ENCODE measurements around the gene SPEM3. TPM values are rescaled to one million over a fixed set of nuclear protein-coding genes. Genes with fewer than 3 reads are reported as not detected.

The SPEM3 gene
- total and polyA plus RNA-seq, 2 of the 13 experiments (the other 11 are each of a cell fraction or from before 2014, with no cell fraction given) = not detected

GRCh38 chr17:7442142-7442541 lies 13.5 kb downstream of the SPEM3 start:
- no peaks in the 10 kb centered on the region for H3K79me2 ChIP-seq (ENCODE audit: insufficient read depth, low read length)
- in situ Hi-C loops (cut with HindIII; ENCODE audit: extremely low pct_ligation_motif_present, low pct_unique_long_range_greater_than_20kb) (no loop called here), intact Hi-C loops (cut with micrococcal nuclease; ENCODE audit: unreplicated experiment) (no loop called here)
- FAIRE-seq (no peak), ATAC-seq (no peak), DNase-seq (ENCODE audit: low spot score) (no peak)
- H3K9ac ChIP-seq (ENCODE audit: insufficient read depth, low read depth, low read length) = no peak overlapping the region
- H3K4me1 ChIP-seq (ENCODE audit: insufficient read depth, low read length) = peaks cover 57% of the 10 kb centered on the region
- no peaks in the 10 kb centered on the region for H4K20me1 ChIP-seq (ENCODE audit: insufficient read depth, low read length)
- 48% methylated on average over 2 of the region's 2 CpGs for WGBS (ENCODE audit: low lambda C conversion rate)
- no peak overlapping the region for H2AFZ ChIP-seq (ENCODE audit: low read length)
- TF ChIP-seq PAF1 (CRISPR knock-in tag; IDR thresholded peaks at IDR 0.05) (no peak), ZNF772 (CRISPR knock-in tag; IDR thresholded peaks at IDR 0.05) (no peak), DMAP1 (CRISPR knock-in tag; IDR thresholded peaks at IDR 0.05) (no peak), ZFP36 (IDR thresholded peaks at IDR 0.05; ENCODE audit: borderline replicate concordance, low read depth, low read length, partially characterized antibody) (no peak), ZFP90 (CRISPR knock-in tag; IDR thresholded peaks at IDR 0.05; ENCODE audit: borderline replicate concordance) (no peak), TMF1 (CRISPR knock-in tag; IDR thresholded peaks at IDR 0.05; ENCODE audit: low read depth) (no peak), HNRNPL (IDR thresholded peaks at IDR 0.05; ENCODE audit: low read depth, low read length) (no peak), JUN (CRISPR knock-in tag; IDR thresholded peaks at IDR 0.05) (no peak)
- H3K27ac ChIP-seq (ENCODE audit: extremely low read length, insufficient read depth, low read length) = no peak overlapping the region
- H3K4me2 ChIP-seq (ENCODE audit: low read depth, low read length) = no peak overlapping the region
- ChIA-PET CTCF (ENCODE audit: low intra/inter-chr PET ratio, low total read pairs) (no interaction called here), POLR2A (interaction anchor here (1.3 kb wide), 1 partner anchor 33 kb away, joined by 11 read pairs; no protein-coding TSS in a partner anchor)
- BruUV-seq (replicated peaks) = no TSS peak
- no peaks in the 10 kb centered on the region for H3K9me3 ChIP-seq (ENCODE audit: low read length)
- H3K36me3 ChIP-seq (replicated peaks in 1 of 2; ENCODE audit: control insufficient read depth in 1 of 2, insufficient read depth in 2 of 2, low read length in 2 of 2) = no peaks in the 10 kb centered on the region
- H3K27me3 ChIP-seq (ENCODE audit: control insufficient read depth in 1 of 2, insufficient read depth in 2 of 2, low read length in 2 of 2) = peaks cover 6 to 27% of the 10 kb centered on the region in 2 experiments; a peak in 4 of 5 replicates
- no peak overlapping the region for H3K4me3 ChIP-seq (replicated peaks in 1 of 3; ENCODE audit: insufficient read depth in 1 of 3, low read depth in 2 of 3, low read length in 3 of 3)

Data from HepG2 (cell line).